HCT116 (cell line): ENCODE data around the gene LSAMP.

ENCODE experiments used
- EZH2 ChIP-seq: fragments of 200-600 bp; sonication (generic); IDR thresholded peaks from 2 replicates; pipeline ENCODE4 v1.6.1; 2017; ENCODE audit warnings: antibody characterized with exemption, mixed run types
- FOSL1 ChIP-seq: IDR thresholded peaks from 2 replicates; pipeline ENCODE4 v1.6.1; 2012; ENCODE audit warnings: low read depth
- POLR2A ChIP-seq: IDR thresholded peaks from 2 replicates; pipeline ENCODE4 v1.7.0; 2011; ENCODE audit warnings: borderline replicate concordance; ENCODE audit not compliant: insufficient read depth, insufficient read length; ENCODE audit errors: extremely low read depth
- POLR2AphosphoS5 ChIP-seq: IDR thresholded peaks from 2 replicates; pipeline ENCODE4 v1.6.1; 2011; ENCODE audit warnings: mild to moderate bottlenecking, low read depth, low read length, moderate library complexity
- SP1 ChIP-seq: IDR thresholded peaks from 2 replicates; pipeline ENCODE4 v1.6.1; 2012; ENCODE audit warnings: low read depth
- TCF7L2 ChIP-seq: IDR thresholded peaks from 2 replicates; pipeline ENCODE4 v1.7.0; 2011; ENCODE audit warnings: borderline replicate concordance, inconsistent platforms; ENCODE audit not compliant: insufficient read depth, insufficient read length; ENCODE audit errors: extremely low read depth
- TF ChIP-seq, protein P1 (sequence below), 3 experiments: fragments of 200-600 bp in 1 of 3; sonication (generic) in 1 of 3; IDR thresholded peaks in 2 of 3; conservative IDR thresholded peaks in 1 of 3; 2 replicates each; pipeline ENCODE4 v1.5.1; 2012 to 2017; ENCODE audit warnings: low read depth in 2 of 3, low read length in 2 of 3, antibody characterized with exemption in 1 of 3, borderline replicate concordance in 1 of 3, control low read depth in 1 of 3, mild to moderate bottlenecking in 1 of 3, mixed read lengths in 1 of 3, mixed run types in 1 of 3, moderate library complexity in 1 of 3; ENCODE audit not compliant: insufficient read depth in 1 of 3

DNA sequence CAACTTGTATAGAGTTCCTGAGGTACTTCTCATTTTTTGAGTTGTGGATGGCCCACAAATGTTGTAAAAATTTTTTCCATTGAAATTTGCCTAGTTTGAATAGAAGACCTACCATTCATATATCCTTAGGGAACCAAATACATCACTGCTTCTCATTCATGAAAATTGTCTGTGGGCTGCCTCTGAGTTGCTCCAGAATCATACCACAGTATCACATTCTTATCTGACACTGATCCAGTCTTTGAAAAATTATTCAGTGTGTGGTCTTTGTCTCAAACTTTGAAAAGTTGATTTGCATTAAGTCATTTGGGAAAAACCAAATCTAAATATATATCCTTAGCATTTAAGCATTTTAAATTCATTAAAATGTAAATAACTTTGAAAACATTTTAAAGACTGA, 321.1 kb downstream of the LSAMP start:
- TF ChIP-seq, protein P1, sequence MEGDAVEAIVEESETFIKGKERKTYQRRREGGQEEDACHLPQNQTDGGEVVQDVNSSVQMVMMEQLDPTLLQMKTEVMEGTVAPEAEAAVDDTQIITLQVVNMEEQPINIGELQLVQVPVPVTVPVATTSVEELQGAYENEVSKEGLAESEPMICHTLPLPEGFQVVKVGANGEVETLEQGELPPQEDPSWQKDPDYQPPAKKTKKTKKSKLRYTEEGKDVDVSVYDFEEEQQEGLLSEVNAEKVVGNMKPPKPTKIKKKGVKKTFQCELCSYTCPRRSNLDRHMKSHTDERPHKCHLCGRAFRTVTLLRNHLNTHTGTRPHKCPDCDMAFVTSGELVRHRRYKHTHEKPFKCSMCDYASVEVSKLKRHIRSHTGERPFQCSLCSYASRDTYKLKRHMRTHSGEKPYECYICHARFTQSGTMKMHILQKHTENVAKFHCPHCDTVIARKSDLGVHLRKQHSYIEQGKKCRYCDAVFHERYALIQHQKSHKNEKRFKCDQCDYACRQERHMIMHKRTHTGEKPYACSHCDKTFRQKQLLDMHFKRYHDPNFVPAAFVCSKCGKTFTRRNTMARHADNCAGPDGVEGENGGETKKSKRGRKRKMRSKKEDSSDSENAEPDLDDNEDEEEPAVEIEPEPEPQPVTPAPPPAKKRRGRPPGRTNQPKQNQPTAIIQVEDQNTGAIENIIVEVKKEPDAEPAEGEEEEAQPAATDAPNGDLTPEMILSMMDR (IDR thresholded peaks at IDR 0.05 in 2 of 3, conservative IDR thresholded peaks at IDR 0.05 in 1 of 3; ENCODE audit: borderline replicate concordance in 1 of 3, insufficient read depth in 1 of 3, low read depth in 2 of 3, low read length in 2 of 3): no peak
- TF ChIP-seq EZH2: no peak
- no peak for TF ChIP-seq SP1
- TF ChIP-seq TCF7L2: no peak
- no peak for TF ChIP-seq POLR2A
- TF ChIP-seq POLR2AphosphoS5: no peak
- no peak for TF ChIP-seq FOSL1
